ENCODE measurements around the gene EHBP1.

GRCh38 chr2:63054841-63055225 is 349.3 kb downstream of the EHBP1 start:
- TF ChIP-seq CTCF (IDR thresholded peaks at IDR 0.05) (no peak), POLR2A (IDR thresholded peaks at IDR 0.05) (no peak)
